Astrocyte of the cerebellum (primary cell): ENCODE data around the gene CLPTM1.

ENCODE experiments used
- DNase-seq: peaks from one replicate; pipeline ENCODE4 v3.0.0-alpha.2; 2011; ENCODE audit warnings: low read depth
- H3K4me3 ChIP-seq: 2 replicates; pipeline ENCODE4 v1.5.1; 2011; ENCODE audit warnings: mild to moderate bottlenecking, low read depth, low read length, moderate library complexity
- in situ Hi-C: cut with HindIII; loops from 2 replicates; pipeline ENCODE4 v1.10.0; 2017; ENCODE audit warnings: low sequenced_read_pairs
- TF ChIP-seq, protein P1 (sequence below): IDR thresholded peaks from 2 replicates; pipeline ENCODE4 v1.5.1; 2012; ENCODE audit warnings: low read length, low read depth, moderate library complexity, mild to moderate bottlenecking; ENCODE audit errors: missing control alignments

The CLPTM1 gene

DNA sequence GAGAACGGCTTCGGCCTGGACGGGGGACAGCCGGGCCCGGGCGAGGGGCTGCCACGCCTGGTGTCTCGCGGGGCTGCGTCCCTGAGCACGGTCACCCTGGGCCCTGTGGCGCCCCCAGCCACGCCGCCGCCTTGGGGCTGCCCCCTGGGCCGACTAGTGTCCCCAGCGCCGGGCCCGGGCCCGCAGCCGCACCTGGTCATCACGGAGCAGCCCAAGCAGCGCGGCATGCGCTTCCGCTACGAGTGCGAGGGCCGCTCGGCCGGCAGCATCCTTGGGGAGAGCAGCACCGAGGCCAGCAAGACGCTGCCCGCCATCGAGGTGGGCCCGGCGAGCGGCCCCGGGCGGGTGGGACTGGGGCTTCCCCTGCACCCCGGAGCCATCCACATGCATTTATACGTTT, 56.8 kb downstream of the CLPTM1 start:
- no peak for DNase-seq
- in situ Hi-C loops = no loop called here
- TF ChIP-seq, protein P1, sequence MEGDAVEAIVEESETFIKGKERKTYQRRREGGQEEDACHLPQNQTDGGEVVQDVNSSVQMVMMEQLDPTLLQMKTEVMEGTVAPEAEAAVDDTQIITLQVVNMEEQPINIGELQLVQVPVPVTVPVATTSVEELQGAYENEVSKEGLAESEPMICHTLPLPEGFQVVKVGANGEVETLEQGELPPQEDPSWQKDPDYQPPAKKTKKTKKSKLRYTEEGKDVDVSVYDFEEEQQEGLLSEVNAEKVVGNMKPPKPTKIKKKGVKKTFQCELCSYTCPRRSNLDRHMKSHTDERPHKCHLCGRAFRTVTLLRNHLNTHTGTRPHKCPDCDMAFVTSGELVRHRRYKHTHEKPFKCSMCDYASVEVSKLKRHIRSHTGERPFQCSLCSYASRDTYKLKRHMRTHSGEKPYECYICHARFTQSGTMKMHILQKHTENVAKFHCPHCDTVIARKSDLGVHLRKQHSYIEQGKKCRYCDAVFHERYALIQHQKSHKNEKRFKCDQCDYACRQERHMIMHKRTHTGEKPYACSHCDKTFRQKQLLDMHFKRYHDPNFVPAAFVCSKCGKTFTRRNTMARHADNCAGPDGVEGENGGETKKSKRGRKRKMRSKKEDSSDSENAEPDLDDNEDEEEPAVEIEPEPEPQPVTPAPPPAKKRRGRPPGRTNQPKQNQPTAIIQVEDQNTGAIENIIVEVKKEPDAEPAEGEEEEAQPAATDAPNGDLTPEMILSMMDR = no peak
- no peak overlapping the region for H3K4me3 ChIP-seq

DNA sequence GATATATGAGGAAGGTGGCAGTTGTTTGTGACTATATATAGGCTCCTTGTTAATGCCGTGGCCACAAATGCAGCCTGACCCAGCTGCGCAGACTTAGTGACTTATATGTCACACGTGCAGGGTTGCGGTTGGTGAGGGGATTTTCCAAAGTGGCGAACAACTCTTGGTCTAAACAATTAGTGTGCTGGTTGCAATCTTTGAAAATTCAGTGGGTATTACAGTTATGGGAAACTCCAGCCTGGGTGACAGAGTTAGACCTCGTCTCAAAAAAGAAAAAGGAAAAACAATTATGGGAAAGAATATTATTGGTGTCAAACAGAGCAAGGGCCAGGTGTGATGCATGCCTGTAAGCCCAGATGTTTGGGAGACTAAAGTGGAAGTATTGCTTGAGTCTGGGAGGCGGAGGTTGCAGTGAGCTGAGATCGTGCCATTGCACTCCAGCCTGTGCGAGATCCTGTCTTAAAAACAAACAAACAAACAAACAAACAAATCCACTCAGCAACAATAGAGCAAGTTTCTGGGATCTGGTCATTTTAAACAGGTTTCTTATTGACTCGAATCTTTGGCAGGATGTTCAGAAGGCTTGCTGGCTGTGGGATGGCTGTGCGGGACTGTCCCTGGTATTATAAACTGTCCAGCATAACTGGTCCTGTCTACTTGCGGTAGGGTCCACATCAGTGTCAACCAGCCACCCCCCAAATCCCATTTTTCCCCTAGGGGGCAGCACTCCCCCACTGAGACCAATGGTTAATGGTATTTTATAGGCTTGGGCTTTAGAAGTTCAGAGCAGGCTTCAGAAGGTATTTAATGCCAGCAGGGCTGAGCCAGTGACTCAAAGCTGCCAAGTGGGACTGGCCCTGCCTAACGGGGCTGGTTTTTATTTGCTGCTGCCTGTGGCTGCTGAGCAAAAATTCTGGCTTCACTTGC, 61.5 kb downstream of the CLPTM1 start:
- no peak overlapping the region for H3K4me3 ChIP-seq
- in situ Hi-C loops = no loop called here
- TF ChIP-seq, protein P1 = peak; percentile 76
- DNase-seq = peak; percentile 58

DNA sequence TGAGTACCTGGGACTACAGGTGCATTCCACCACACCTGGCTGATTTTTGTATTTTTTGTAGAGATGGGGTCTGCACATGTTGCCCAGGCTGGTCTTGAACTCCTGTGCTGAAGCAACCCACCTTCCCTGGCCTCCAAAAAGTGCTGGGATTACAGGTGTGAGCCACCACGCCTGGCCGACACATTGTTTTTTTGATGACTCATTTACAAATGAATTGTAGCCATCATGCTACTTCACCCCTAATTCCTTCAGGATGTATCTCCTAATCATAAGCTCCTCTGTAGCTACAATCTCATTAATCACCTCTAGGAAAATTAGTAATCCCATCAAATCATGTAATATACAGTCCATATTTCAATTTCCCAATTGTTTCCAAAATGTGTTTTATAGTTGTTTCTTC, 64.0 kb downstream of the CLPTM1 start:
- TF ChIP-seq, protein P1 = no peak
- in situ Hi-C loops = no loop called here

DNA sequence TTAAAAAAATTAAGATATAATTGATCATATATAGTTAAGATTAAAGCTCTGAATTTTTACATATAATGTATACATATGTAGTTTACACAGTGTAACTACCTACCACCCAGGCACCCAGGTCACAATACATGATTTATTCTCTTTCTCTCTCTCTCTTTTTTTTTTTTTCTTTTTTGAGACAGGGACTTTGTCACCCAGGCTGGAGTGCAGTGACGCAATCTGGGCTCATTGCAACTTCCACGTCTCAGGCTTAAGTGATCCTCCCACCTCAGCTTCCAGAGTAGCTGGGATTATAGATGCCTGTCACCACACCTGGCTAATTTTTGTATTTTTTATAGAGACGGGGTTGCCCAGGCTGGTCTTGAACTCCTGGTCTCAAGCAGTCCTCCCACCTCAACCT, 64.9 kb downstream of the CLPTM1 start:
- no peak overlapping the region for H3K4me3 ChIP-seq
- in situ Hi-C loops = no loop called here
- TF ChIP-seq, protein P1 = no peak

More for the DNA sequence above, 64.0 kb downstream of the CLPTM1 start:
- H3K4me3 ChIP-seq = no peak overlapping the region
- no peak for DNase-seq

DNA sequence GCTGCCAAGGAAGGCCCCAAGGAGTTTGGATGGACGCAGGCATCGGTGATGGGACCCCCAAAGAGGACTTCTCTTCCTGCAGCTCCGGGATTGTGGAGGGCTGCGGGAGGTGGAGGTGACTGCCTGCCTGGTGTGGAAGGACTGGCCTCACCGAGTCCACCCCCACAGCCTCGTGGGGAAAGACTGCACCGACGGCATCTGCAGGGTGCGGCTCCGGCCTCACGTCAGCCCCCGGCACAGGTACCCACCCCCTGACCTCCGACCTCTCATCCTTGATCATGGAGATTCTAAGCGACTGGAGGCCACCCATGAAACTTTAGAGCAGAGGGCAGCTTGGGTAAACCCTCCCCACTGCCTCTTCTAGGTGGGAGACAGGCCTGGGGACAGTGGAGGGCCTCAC, 66.8 kb downstream of the CLPTM1 start:
- in situ Hi-C loops = no loop called here
- TF ChIP-seq, protein P1 = no peak
- DNase-seq = no peak
- H3K4me3 ChIP-seq = no peak overlapping the region

More for the DNA sequence above, 64.9 kb downstream of the CLPTM1 start:
- DNase-seq = no peak

DNA sequence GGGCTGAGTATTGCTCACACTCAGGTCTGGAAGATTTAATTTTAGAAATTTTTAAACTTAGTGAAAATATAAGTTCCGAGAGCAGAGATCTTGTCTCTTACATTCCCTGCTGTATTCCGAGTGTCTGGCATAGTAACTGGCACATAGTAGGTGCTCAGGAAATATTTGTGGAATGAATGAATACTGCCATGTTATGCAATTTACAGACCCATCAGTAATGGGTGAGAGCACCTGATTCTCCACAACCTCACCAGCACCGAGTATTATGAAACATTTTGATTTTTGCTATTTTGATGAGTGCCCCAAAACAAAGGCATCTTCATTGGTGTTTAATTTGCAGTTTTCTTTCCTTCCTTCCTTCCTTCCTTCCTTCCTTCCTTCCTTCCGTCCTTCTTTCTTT, 67.9 kb downstream of the CLPTM1 start:
- in situ Hi-C loops = no loop called here
- H3K4me3 ChIP-seq = no peak overlapping the region

More for the DNA sequence above, 67.9 kb downstream of the CLPTM1 start:
- no peak for DNase-seq
- TF ChIP-seq, protein P1 = no peak
